ENCODE measurements around the gene TEPSIN. TPM values are rescaled to one million over a fixed set of nuclear protein-coding genes. Genes with fewer than 3 reads are reported as not detected.

Gene TEPSIN
- total and polyA plus RNA-seq, 2 of the 13 experiments (the other 11 are each of a cell fraction or from before 2014, with no cell fraction given): 16.1 to 18.8 TPM

DNA sequence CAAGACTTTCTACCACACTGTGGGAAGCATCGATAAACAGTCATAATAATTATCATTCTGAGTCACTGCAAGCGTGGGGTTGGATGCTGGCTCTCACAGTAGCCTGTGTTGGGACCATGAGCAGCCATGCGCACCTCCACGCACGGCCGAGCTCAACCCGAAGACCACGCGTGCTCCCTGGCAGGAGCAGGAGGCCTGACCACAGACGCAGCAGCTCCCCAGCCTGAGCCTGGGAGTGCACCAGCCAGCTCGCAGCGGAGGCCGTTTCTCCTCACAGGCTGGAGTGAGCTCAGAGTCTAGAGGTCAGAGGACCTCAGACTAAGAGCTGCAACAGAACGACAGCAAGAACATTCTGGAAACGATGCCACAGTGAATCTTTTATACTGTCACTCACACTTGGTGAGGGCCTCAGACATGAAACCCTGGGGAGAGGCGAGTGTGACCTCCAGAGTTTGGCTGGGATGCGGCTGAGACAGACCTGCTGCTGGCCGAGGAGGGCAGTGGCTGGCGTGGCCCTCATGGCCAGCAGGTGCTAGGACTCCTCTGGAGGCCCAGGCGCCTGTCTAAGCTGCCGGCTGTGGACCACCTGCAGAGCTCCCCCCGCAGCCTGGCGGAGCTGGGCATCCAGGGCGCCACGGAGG is 6.3 kb upstream of the TEPSIN start (continued):
- TF ChIP-seq, protein P1, sequence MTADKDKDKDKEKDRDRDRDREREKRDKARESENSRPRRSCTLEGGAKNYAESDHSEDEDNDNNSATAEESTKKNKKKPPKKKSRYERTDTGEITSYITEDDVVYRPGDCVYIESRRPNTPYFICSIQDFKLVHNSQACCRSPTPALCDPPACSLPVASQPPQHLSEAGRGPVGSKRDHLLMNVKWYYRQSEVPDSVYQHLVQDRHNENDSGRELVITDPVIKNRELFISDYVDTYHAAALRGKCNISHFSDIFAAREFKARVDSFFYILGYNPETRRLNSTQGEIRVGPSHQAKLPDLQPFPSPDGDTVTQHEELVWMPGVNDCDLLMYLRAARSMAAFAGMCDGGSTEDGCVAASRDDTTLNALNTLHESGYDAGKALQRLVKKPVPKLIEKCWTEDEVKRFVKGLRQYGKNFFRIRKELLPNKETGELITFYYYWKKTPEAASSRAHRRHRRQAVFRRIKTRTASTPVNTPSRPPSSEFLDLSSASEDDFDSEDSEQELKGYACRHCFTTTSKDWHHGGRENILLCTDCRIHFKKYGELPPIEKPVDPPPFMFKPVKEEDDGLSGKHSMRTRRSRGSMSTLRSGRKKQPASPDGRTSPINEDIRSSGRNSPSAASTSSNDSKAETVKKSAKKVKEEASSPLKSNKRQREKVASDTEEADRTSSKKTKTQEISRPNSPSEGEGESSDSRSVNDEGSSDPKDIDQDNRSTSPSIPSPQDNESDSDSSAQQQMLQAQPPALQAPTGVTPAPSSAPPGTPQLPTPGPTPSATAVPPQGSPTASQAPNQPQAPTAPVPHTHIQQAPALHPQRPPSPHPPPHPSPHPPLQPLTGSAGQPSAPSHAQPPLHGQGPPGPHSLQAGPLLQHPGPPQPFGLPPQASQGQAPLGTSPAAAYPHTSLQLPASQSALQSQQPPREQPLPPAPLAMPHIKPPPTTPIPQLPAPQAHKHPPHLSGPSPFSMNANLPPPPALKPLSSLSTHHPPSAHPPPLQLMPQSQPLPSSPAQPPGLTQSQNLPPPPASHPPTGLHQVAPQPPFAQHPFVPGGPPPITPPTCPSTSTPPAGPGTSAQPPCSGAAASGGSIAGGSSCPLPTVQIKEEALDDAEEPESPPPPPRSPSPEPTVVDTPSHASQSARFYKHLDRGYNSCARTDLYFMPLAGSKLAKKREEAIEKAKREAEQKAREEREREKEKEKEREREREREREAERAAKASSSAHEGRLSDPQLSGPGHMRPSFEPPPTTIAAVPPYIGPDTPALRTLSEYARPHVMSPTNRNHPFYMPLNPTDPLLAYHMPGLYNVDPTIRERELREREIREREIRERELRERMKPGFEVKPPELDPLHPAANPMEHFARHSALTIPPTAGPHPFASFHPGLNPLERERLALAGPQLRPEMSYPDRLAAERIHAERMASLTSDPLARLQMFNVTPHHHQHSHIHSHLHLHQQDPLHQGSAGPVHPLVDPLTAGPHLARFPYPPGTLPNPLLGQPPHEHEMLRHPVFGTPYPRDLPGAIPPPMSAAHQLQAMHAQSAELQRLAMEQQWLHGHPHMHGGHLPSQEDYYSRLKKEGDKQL (CRISPR knock-in tag; IDR thresholded peaks at IDR 0.05; ENCODE audit: low read depth): no peak
- no peak for TF ChIP-seq ZBTB42 (CRISPR knock-in tag; IDR thresholded peaks at IDR 0.05)
- TF ChIP-seq, protein P2, sequence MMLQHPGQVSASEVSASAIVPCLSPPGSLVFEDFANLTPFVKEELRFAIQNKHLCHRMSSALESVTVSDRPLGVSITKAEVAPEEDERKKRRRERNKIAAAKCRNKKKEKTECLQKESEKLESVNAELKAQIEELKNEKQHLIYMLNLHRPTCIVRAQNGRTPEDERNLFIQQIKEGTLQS (CRISPR knock-in tag; IDR thresholded peaks at IDR 0.05): no peak
- TF ChIP-seq, protein P3, sequence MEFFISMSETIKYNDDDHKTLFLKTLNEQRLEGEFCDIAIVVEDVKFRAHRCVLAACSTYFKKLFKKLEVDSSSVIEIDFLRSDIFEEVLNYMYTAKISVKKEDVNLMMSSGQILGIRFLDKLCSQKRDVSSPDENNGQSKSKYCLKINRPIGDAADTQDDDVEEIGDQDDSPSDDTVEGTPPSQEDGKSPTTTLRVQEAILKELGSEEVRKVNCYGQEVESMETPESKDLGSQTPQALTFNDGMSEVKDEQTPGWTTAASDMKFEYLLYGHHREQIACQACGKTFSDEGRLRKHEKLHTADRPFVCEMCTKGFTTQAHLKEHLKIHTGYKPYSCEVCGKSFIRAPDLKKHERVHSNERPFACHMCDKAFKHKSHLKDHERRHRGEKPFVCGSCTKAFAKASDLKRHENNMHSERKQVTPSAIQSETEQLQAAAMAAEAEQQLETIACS (CRISPR knock-in tag; IDR thresholded peaks at IDR 0.05): no peak
- no peak for TF ChIP-seq MLLT10 (CRISPR knock-in tag; IDR thresholded peaks at IDR 0.05)
- 0 out of 2 replicates have a peak, but pooled peaks have one; percentile 47 for TF ChIP-seq NR2C2 (CRISPR knock-in tag; IDR thresholded peaks at IDR 0.05; ENCODE audit: borderline replicate concordance)
- TF ChIP-seq, protein P4, sequence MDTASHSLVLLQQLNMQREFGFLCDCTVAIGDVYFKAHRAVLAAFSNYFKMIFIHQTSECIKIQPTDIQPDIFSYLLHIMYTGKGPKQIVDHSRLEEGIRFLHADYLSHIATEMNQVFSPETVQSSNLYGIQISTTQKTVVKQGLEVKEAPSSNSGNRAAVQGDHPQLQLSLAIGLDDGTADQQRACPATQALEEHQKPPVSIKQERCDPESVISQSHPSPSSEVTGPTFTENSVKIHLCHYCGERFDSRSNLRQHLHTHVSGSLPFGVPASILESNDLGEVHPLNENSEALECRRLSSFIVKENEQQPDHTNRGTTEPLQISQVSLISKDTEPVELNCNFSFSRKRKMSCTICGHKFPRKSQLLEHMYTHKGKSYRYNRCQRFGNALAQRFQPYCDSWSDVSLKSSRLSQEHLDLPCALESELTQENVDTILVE (CRISPR knock-in tag; IDR thresholded peaks at IDR 0.05): 0 out of 2 replicates have a peak, but pooled peaks have one; percentile 6
- no peak; the same call in 1 of the 2 replicates for TF ChIP-seq KLF13 (CRISPR knock-in tag; IDR thresholded peaks at IDR 0.05)
- TF ChIP-seq ZMAT3 (CRISPR knock-in tag; conservative IDR thresholded peaks at IDR 0.05): no peak
- 0 out of 2 replicates have a peak, but pooled peaks have one; percentile 32 for TF ChIP-seq DPF2 (CRISPR knock-in tag; IDR thresholded peaks at IDR 0.05; ENCODE audit: borderline replicate concordance, low read depth)
- TF ChIP-seq HNRNPL (IDR thresholded peaks at IDR 0.05; ENCODE audit: low read depth, low read length): no peak
- TF ChIP-seq MAZ (IDR thresholded peaks at IDR 0.05; ENCODE audit: borderline replicate concordance, low read depth, low read length): no peak
- TF ChIP-seq MAZ (CRISPR knock-in tag; IDR thresholded peaks at IDR 0.05; ENCODE audit: low read depth): peak; percentile 19; the same call in 1 of the 2 replicates
- TF ChIP-seq, protein P5, sequence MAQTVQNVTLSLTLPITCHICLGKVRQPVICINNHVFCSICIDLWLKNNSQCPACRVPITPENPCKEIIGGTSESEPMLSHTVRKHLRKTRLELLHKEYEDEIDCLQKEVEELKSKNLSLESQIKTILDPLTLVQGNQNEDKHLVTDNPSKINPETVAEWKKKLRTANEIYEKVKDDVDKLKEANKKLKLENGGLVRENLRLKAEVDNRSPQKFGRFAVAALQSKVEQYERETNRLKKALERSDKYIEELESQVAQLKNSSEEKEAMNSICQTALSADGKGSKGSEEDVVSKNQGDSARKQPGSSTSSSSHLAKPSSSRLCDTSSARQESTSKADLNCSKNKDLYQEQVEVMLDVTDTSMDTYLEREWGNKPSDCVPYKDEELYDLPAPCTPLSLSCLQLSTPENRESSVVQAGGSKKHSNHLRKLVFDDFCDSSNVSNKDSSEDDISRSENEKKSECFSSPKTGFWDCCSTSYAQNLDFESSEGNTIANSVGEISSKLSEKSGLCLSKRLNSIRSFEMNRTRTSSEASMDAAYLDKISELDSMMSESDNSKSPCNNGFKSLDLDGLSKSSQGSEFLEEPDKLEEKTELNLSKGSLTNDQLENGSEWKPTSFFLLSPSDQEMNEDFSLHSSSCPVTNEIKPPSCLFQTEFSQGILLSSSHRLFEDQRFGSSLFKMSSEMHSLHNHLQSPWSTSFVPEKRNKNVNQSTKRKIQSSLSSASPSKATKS (CRISPR knock-in tag; IDR thresholded peaks at IDR 0.05): no peak
- no peak for TF ChIP-seq ZNF460 (CRISPR knock-in tag; IDR thresholded peaks at IDR 0.05; ENCODE audit: borderline replicate concordance)
- peak; percentile 4 for TF ChIP-seq RBM39 (IDR thresholded peaks at IDR 0.05; ENCODE audit: low read depth, low read length, poor library complexity, severe bottlenecking)
- no peak for TF ChIP-seq ZNF274 (CRISPR knock-in tag; IDR thresholded peaks at IDR 0.05)
- 0 out of 2 replicates have a peak, but pooled peaks have one; percentile 37 for TF ChIP-seq ZNF674 (CRISPR knock-in tag; IDR thresholded peaks at IDR 0.05; ENCODE audit: low read depth)
- no peak for TF ChIP-seq SP5 (CRISPR knock-in tag; IDR thresholded peaks at IDR 0.05; ENCODE audit: borderline replicate concordance, low read depth)
